GM12872 (cell line): ENCODE data around the gene WNT7A.

Experiments
- CTCF ChIP-seq: IDR thresholded peaks from 3 replicates; pipeline ENCODE4 v1.5.1; 2011; ENCODE audit warnings: low read depth, mild to moderate bottlenecking, low read length, moderate library complexity; ENCODE audit not compliant: insufficient read depth

Gene WNT7A

DNA sequence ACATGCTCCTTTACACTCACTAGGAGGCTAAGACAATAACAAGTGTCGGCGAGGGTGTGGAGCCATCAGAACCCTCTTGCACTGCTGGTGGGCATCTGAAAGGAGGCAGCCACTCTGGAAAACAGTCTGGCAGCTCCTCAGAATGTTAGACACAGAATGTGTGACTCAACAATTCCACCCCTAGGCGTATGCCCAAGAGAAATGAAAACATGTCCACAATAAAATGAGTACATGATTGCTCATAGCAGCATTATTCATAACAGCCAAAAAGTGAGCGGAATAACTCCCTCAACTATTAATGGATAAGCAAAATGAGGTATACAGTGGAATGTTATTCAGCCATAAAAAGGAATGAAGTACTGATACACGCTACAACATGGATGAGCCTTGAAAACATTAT is 57.8 kb downstream of the WNT7A start:
- no peak for TF ChIP-seq CTCF

DNA sequence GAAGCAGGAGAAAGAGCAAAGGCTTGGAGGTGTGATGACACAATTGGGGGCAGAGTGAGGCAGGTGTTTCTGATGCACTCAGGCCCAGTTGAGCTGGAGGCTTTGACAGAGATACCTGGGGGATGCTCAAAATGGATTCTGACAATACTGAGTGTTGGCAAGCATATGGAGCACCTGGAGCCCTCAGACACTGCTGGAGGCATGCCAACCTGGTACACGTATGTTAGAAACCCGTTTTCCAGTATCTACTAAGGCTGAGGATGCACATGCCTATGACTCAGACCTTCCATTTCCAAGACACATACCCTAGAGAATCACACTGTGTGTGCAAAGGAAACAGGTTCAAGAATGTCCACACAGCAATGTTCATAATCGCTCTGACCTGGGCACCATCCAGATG is 58.7 kb downstream of the WNT7A start:
- no peak for TF ChIP-seq CTCF

GRCh38 chr3:13818919-13819318 is 61.0 kb downstream of the WNT7A start:
- TF ChIP-seq CTCF: no peak

GRCh38 chr3:13815088-13815683 is 64.7 kb downstream of the WNT7A start:
- TF ChIP-seq CTCF: no peak

DNA sequence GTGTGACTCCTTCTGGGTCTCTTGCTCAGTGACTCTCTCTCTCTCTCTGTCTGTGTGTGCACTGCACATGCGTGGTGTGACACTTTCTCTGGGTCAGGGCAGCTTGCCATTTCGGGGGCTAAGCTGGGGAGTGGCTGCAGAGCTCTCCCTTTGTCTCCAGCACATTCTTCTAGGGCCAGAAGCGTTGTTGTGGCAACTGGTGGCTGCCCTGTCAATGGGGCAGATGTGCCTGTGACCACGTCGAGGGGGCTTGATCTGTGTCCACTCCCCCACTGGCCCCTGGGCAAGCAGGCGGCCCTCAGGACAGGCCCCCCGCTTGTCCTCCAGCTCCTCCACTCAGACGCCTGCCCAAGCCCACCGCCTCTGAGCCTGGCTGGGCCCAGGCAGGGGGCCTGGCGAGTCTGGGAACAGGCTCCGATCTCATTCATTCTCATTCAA is 67.8 kb downstream of the WNT7A start:
- TF ChIP-seq CTCF: no peak

GRCh38 chr3:13811614-13812013 is 68.3 kb downstream of the WNT7A start:
- TF ChIP-seq CTCF: no peak

- no peak for TF ChIP-seq CTCF
Observed at GRCh38 chr3:13808550-13808949, 71.3 kb downstream of the WNT7A start.
